Right lobe of liver (tissue), 6 donors: ENCODE data around the gene MBOAT7. TPM values are rescaled to one million over a fixed set of nuclear protein-coding genes. Genes with fewer than 3 reads are reported as not detected.

Experiments
- ATAC-seq, 4 donors: fragments of 200-7000 bp; cut with Tn5 transposase; one replicate each; pipeline ENCODE4 v1.9.1; 2020; ENCODE audit warnings: mild to moderate bottlenecking in 4 of 4, moderate library complexity in 4 of 4
- DNase-seq, 3 donors: peaks; one replicate each; pipeline ENCODE4 v3.0.0-alpha.2; 2020
- H3K27ac ChIP-seq, 3 donors: fragments of 200-600 bp; one replicate each; pipeline ENCODE4 v1.8.0; 2022
- H3K27me3 ChIP-seq, 2 donors: fragments of 200-600 bp; one replicate each; pipeline ENCODE4 v1.8.0; 2022
- H3K36me3 ChIP-seq, 4 donors: fragments of 200-600 bp; sonication (generic) in 1 of 4; one replicate each; pipeline versions ENCODE4 v1.5.1 to v1.8.0; 2017 to 2022; ENCODE audit warnings: control low read depth in 1 of 4
- H3K4me1 ChIP-seq, 4 donors: fragments of 200-600 bp; sonication (generic) in 1 of 4; one replicate each; pipeline versions ENCODE4 v1.5.1 to v1.8.0; 2017 to 2022; ENCODE audit warnings: control low read depth in 1 of 4
- H3K4me3 ChIP-seq, 3 donors: fragments of 200-600 bp; one replicate each; pipeline ENCODE4 v1.8.0; 2022
- H3K9me3 ChIP-seq, 4 donors: fragments of 200-600 bp; sonication (generic) in 1 of 4; one replicate each; pipeline versions ENCODE4 v1.5.1 to v1.8.0; 2017 to 2022; ENCODE audit warnings: control low read depth in 1 of 4
- POLR2A ChIP-seq: fragments of 450-650 bp; IDR thresholded peaks from one replicate; pipeline ENCODE4 v1.6.1; 2017; ENCODE audit warnings: antibody characterized with exemption, mild to moderate bottlenecking
- WGBS: methylation state at CpG from one replicate; pipeline ENCODE4 v1.1.6; 2018; ENCODE audit warnings: low coverage, low lambda C conversion rate; ENCODE audit not compliant: insufficient coverage; ENCODE audit errors: missing lambda C conversion rate; 5-methylcytosine and 5-hydroxymethylcytosine counted together
- intact Hi-C, 2 donors: fragments of 100-400 bp; cut with DNase I; formaldehyde crosslinking; loops; one replicate each; pipeline versions ENCODE4 v1.11.2 to v1.14.1; 2022
- total RNA-seq, 6 experiments: library from RNA; depleted of rRNA in 2 of 6; stranded (reverse); fragments of >200 nt in 2 of 6; fragmentation: NEBNext Ultra II Directional in 3 of 6; extraction: Animal tissue kit (Norgen Biotek cat#: 25700) in 3 of 6; gene quantifications; one replicate each; pipeline versions ENCODE4 v1.1.0 to v1.2.4, GENCODE V29; 2016 to 2023
- TF ChIP-seq, protein P1 (sequence below), 4 donors: fragments of 200-600 bp in 3 of 4; fragments of 450-650 bp in 1 of 4; IDR thresholded peaks; one replicate each; pipeline versions ENCODE4 v1.5.1 to v1.8.0; 2016 to 2022; ENCODE audit warnings: antibody characterized with exemption in 4 of 4, mild to moderate bottlenecking in 2 of 4
- donor health status: DM: no; HTN: yes; CAD: no.
- donor health status: DM: no; HTN: no; CAD: no.
- donor health status: DM: no; HTN: no; CAD: no.
- donor health status: DM: no; HTN: yes; CAD: no.
- donor health status: DM: no; HTN: yes; CAD: no.

The MBOAT7 gene
- total RNA-seq, 6 experiments from 2014 or later = 26.6 to 57.7 (median 32.9) TPM

DNA sequence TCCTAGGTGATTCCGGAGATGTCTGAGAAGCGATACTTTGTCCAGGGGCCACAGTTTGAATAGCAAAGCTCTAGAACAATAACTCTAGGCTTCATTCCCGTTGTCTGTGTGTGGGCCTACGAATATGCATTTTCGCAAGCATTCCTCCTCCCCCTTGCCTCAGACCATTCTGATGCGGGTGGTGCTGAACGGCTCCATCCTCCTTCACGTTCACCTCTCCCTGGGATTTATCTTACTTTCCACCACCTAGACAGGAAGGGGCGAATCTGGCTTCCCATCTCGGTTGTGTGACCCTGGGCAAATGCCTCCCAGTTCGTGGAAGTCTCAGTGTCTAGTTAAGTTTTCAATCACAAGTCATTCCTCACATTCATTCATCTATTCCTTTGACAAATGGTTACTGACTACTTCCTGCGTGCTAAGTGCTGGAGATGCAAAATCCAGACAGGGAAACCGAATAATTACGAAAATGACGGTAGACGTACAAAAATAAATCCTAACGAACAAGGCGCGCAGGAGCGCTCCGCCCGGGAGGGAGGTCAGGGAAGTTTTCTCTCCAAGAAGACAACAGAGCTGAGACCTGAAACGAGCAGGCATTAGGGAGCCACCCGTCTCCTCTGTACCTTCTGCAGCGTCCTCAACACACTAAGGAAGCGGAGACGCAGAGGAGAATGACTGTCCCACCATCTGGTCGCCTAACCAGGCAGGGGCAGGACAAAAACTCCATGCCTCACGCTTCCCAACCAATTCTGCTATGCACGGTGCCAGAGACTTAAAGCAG lies 53.1 kb downstream of the MBOAT7 start:
- H3K4me3 ChIP-seq = peak overlapping the region; percentile 51 to 61 (median 57)
- peaks cover 0 to 8% (median 2%) of the 10 kb centered on the region in 4 donors for H3K36me3 ChIP-seq
- no peaks in the 10 kb centered on the region for H3K9me3 ChIP-seq
- DNase-seq (no peak), ATAC-seq (peak in 1 of 4 donors; percentile 1)
- no peaks in the 10 kb centered on the region for H3K27me3 ChIP-seq
- TF ChIP-seq, protein P1, sequence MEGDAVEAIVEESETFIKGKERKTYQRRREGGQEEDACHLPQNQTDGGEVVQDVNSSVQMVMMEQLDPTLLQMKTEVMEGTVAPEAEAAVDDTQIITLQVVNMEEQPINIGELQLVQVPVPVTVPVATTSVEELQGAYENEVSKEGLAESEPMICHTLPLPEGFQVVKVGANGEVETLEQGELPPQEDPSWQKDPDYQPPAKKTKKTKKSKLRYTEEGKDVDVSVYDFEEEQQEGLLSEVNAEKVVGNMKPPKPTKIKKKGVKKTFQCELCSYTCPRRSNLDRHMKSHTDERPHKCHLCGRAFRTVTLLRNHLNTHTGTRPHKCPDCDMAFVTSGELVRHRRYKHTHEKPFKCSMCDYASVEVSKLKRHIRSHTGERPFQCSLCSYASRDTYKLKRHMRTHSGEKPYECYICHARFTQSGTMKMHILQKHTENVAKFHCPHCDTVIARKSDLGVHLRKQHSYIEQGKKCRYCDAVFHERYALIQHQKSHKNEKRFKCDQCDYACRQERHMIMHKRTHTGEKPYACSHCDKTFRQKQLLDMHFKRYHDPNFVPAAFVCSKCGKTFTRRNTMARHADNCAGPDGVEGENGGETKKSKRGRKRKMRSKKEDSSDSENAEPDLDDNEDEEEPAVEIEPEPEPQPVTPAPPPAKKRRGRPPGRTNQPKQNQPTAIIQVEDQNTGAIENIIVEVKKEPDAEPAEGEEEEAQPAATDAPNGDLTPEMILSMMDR (IDR thresholded peaks at IDR 0.05) = no peak
- H3K27ac ChIP-seq = peak overlapping the region in 1 of 3 donors; percentile 25
- intact Hi-C loops = no loop called here
- peaks cover 0 to 22% (median 7%) of the 10 kb centered on the region in 4 donors for H3K4me1 ChIP-seq
- 2% methylated on average over 30 of the region's 30 CpGs for WGBS

DNA sequence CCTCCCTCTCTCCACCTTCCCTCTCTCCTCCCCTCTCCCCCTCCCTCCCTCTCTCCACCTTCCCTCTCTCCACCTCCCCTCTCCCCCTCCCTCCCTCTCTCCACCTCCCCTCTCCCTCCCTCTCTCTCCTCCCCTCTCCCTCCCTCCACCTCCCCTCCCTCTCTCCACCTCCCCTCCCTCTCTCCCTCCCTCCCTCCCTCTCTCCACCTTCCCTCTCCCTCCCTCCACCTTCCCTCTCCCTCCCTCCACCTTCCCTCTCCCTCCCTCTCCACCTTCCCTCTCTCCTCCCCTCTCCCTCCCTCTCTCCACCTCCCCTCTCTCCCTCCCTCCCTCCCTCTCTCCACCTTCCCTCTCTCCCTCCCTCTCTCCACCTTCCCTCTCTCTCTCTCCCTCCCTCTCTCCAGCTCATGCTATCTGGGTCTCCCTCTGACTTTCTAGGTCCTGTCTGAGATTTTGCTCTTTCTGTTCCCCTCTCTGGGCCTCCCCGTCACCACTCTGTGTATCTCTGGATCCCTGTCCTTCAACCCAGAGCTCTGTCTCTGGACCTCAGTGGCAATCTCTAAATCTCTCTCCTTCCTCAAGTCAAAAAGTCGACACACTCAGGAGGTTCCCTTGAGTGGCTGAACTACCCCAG lies 55.3 kb downstream of the MBOAT7 start:
- Histone ChIP-seq H3K9me3 (no peaks in the 10 kb centered on the region), H3K4me1 (peaks cover 0 to 16% (median 5%) of the 10 kb centered on the region in 4 donors), H3K36me3 (peaks cover 0 to 17% (median 5%) of the 10 kb centered on the region in 4 donors), H3K4me3 (no peak overlapping the region), H3K27ac (no peak overlapping the region), H3K27me3 (no peaks in the 10 kb centered on the region)
- intact Hi-C loops = no loop called here
- ATAC-seq = no peak
- WGBS = 71% methylated on average over 2 of the region's 2 CpGs
- no peak for TF ChIP-seq POLR2A
- TF ChIP-seq, protein P1 (IDR thresholded peaks at IDR 0.05) = no peak
- DNase-seq = no peak

DNA sequence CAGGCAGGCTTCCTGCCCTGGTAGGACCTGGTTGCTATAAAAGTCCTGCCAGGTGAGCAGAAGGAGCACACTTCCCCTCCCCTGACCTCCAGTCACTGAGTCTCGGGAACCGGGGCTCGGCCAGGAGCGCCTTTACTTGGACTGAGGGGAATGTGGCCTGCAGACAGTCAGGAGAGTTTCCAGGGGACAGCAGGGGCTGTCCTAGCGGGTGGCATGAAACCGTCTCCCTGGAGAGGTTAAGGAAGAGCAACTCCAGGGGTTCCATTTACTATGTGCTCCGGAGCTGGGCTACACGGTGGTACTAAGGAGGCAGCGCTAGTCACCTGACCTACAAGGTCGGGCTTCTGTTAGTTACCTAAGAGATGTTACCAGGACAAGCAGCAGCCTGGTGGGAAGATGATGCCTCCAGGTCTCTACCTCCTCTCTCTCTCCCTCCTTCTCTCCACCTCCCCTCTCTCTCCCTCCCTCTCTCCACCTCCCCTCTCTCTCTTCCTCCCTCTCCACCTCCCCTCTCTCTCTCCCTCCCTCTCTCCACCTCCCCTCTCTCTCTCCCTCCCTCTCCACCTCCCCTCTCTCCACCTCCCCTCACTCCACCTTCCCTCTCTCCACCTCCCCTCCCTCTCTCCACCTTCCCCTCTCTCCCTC lies 55.9 kb downstream of the MBOAT7 start:
- Histone ChIP-seq H3K27ac (no peak overlapping the region), H3K4me1 (peaks cover 0 to 10% (median 3%) of the 10 kb centered on the region in 4 donors), H3K4me3 (no peak overlapping the region), H3K36me3 (peaks cover 0 to 23% (median 7%) of the 10 kb centered on the region in 4 donors), H3K9me3 (no peaks in the 10 kb centered on the region), H3K27me3 (no peaks in the 10 kb centered on the region)
- no peak for TF ChIP-seq POLR2A
- TF ChIP-seq, protein P1 (IDR thresholded peaks at IDR 0.05) = no peak
- intact Hi-C loops = no loop called here
- 81% methylated on average over 7 of the region's 10 CpGs for WGBS
- peak in 2 of 3 donors; percentile 45 to 70 for DNase-seq
- no peak for ATAC-seq

DNA sequence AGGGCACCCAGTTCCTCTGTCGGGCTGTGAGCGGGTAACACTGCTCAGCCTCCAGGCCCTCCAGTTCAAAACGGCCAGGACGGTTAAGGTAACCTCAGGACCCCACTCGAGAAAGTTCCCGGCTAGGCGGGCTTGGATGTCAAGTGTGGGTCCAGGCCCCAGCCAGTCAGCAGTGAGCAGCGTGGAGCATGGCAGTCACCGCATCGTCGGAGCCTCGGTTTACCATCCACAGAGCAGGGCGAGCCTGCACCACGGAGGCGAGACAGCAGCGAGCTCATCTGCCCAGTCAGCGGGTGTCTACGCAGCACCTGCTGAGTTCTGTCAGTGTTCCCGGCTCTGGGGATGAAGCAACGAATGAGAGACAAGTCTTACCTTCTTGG lies 59.8 kb downstream of the MBOAT7 start:
- Histone ChIP-seq H3K27me3 (no peaks in the 10 kb centered on the region), H3K4me3 (no peak overlapping the region), H3K36me3 (peaks cover 0 to 58% (median 21%) of the 10 kb centered on the region in 4 donors), H3K27ac (no peak overlapping the region), H3K9me3 (no peaks in the 10 kb centered on the region), H3K4me1 (no peaks in the 10 kb centered on the region)
- DNase-seq (no peak), ATAC-seq (no peak)
- TF ChIP-seq, protein P1 (IDR thresholded peaks at IDR 0.05) = no peak
- TF ChIP-seq POLR2A = no peak
- WGBS = no CpG with 5 or more reads among the region's 20 CpGs
- intact Hi-C loops = no loop called here
